Fibroblast of peridontal ligament (primary cell): ENCODE measurements around the gene HNRNPU.

Experiments
- DNase-seq: peaks from one replicate; pipeline ENCODE4 v3.0.0-alpha.2; 2010; ENCODE audit errors: extremely low read depth

HNRNPU gene

GRCh38 chr1:244862699-244863490 lies 1.4 kb downstream of the HNRNPU start:
- peak; percentile 86 for DNase-seq

- no peak for DNase-seq
These were observed 2.0 kb downstream of the HNRNPU start for GRCh38 chr1:244862354-244862698.

DNA sequence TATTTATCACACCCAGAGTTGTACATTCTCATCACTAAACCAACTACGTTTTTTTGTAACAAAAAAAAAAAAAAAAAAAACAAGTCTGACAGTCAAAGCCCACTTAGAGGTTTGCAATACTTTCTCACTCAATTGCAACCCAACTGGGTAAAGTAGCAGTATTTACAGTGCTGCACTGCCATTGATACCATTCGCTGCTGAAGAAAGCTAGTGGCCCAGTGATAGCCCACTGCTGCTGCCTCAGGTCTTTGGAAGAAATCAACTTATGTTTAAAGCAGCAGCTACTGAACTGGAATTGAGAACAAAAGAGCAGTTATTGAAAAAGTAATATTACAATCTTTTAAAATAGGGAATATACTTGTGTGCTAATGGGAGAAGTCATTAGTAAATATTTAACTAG lies 2.7 kb downstream of the HNRNPU start:
- DNase-seq = no peak

DNA sequence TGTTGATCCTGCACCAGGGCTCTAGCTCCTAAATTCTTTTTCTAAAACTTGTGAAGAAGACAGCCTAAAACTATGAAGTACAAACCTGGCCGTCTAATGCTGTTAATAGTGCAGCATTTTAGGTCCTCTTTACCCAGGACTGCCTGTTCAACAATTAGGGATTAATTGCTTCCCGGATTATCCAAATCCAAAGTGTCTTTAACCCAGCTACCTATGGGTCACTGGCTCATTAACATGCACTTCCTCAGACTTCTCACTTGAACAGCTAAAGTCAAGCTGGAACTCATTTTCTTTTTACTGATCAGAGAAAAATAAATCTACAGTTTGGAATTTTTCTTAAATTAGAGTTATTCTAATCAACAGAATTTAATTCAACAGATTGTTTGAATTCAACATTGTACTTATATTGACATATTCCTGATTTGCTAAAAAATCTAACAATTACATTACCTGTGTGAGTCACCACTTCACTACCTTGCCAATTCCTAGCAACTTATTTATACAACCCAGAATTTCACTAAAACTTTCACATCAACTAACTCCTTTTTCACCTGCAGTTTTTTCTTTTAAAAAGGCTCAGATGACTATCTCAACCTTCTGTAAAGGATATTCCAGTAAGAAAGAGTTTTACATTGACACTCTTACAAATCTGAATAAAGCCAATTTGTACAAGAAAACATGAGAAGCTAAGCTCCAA lies 3.3 kb downstream of the HNRNPU start:
- DNase-seq = no peak

GRCh38 chr1:244860078-244860477 lies 4.3 kb downstream of the HNRNPU start:
- DNase-seq = no peak

DNA sequence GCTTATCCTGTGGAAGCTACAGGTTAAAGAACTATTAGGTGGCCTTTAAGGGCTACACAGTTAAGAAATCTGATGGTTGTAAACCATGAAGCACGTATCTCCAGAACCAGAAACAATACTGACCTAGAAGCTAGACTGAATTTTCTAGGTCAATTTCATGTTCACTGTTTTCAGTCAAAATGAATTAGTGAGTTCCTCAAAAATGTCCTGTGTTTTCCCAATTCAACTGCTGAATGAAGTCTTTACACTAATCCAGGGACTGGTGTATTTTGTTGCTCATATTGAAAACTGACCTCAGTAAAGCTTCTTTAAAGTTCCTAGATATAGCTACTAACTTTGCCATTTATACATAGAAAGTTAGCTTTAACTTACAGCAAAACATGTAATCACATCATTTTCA lies 6.0 kb downstream of the HNRNPU start:
- DNase-seq = no peak

- DNase-seq = no peak
These were observed 6.6 kb downstream of the HNRNPU start for GRCh38 chr1:244857761-244858160.

DNA sequence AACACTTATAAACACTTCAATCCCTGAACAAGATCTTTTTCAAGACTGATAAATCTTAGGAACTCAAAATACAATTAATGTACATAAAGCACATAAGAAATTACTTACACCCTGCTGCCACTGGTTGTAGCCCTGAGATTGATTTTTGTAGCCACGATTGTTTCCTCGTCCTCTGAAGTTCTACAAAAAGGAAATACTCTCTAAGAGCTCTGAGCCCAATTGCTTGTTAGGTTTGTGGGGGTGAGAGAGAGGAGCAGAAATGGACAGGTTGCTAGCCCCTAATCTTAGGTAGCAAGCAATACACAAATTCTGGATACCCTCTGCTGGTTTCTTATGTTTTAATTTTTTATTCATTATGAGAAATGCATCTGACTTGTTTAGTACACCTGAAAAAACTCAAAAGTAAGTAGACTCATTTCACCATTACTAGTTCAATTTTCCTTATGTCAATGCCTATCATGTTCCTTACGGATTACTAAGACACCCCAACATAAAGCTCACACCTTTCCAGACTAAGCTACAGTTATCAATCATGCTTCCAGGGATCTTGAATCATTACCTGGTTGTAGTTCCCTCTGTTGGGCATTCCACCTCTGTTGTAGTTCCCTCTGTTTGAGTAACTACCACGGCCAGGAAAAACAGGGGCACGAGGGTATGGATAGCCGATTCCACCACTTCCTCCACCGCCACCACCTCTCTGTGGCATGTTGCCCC lies 9.3 kb downstream of the HNRNPU start:
- no peak for DNase-seq

GRCh38 chr1:244854166-244854565 lies 10.2 kb downstream of the HNRNPU start:
- DNase-seq = no peak

DNA sequence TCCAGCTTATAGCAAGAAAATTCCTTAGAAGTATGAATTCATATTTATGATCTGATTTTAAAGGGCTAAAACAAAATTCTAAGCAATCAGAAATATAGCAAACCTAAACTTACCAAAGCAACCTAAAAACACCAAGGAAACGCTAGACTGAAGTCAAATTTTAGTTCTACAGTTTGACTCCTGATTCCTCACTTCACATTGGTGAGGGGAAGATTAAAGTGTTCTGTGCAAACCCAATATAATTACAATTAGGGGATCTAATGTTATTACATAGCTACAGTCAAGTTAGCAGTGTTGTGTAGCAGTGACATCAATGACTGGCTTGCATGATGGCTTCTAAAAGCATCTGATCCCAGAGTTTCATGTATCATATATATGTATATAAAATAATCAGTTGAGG lies 11.6 kb downstream of the HNRNPU start:
- no peak for DNase-seq

GRCh38 chr1:244851546-244852231 lies 12.7 kb downstream of the HNRNPU start:
- DNase-seq = no peak

- DNase-seq = no peak
These were observed 13.4 kb downstream of the HNRNPU start for GRCh38 chr1:244850896-244851295.

- no peak for DNase-seq
These were observed 14.1 kb downstream of the HNRNPU start for GRCh38 chr1:244850099-244850852.

DNA sequence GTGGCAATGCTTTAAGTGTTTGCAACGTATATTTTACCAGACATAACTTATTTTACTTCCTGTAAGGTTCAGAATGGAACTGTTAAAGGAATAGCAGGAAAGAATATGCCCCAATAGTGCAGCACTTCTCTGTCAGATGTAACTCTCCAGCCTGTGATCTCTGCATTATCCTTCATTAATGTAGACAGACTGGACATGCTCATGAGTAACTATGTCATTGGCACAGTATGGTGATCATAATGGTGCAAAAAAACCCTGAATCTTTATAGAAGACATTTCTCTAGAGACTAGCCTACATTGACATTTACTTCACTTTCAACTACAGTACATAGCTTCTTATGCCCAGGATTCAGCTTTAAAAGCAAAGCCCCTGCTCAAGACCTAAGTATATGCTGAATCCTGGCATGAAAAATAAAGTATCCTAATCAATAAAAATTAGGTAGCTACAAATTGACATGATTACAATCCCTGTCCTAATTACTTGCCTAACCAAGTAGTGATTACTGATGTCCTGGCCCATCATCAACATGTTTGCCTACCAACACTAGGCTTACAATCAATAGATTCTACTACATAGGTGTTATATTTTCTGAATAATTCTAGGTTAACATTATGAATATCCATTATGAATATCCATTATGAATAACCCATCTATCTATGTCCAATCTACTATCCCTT lies 15.0 kb downstream of the HNRNPU start:
- no peak for DNase-seq

- DNase-seq = no peak
These were observed 17.7 kb downstream of the HNRNPU start for GRCh38 chr1:244846653-244847052.

GRCh38 chr1:244844155-244845121 lies 19.9 kb downstream of the HNRNPU start:
- DNase-seq = no peak

- DNase-seq = peak; percentile 62
These were observed 21.0 kb downstream of the HNRNPU start for GRCh38 chr1:244843148-244843978.

- no peak for DNase-seq
These were observed 22.9 kb downstream of the HNRNPU start for GRCh38 chr1:244841273-244841927.
